Measurements from ENCODE around the gene NCAPH2.
"Not testable (repeated sequence)": the region's sequence is repeated elsewhere in the genome, so short reads cannot be mapped to it uniquely, and the experiment has no call there.

Gene NCAPH2

GRCh38 chr22:50531546-50531961 is 23.5 kb downstream of the NCAPH2 start:
- DNase-seq, result no peak

GRCh38 chr22:50531962-50532674 is 24.1 kb downstream of the NCAPH2 start:
- no peak for DNase-seq

- DNase-seq, result no peak
Measured at GRCh38 chr22:50532824-50533796, 25.1 kb downstream of the NCAPH2 start.

GRCh38 chr22:50533856-50534711 is 26.1 kb downstream of the NCAPH2 start:
- DNase-seq, result not testable (repeated sequence)

- DNase-seq, result no peak
Measured at GRCh38 chr22:50535113-50535512, 27.1 kb downstream of the NCAPH2 start.

- DNase-seq, result no peak
Measured at GRCh38 chr22:50536226-50536625, 28.2 kb downstream of the NCAPH2 start.

GRCh38 chr22:50537765-50538164 is 29.7 kb downstream of the NCAPH2 start:
- DNase-seq, result no peak

GRCh38 chr22:50540381-50540780 is 32.4 kb downstream of the NCAPH2 start:
- no peak for DNase-seq

- DNase-seq, result not testable (repeated sequence)
Measured at GRCh38 chr22:50541667-50542026, 33.6 kb downstream of the NCAPH2 start.

- no peak for DNase-seq
Measured at GRCh38 chr22:50542416-50542927, 34.4 kb downstream of the NCAPH2 start.

GRCh38 chr22:50544078-50544745 is 36.2 kb downstream of the NCAPH2 start:
- DNase-seq, result no peak

- DNase-seq, result no peak
Measured at GRCh38 chr22:50544746-50545253, 36.8 kb downstream of the NCAPH2 start.

- no peak for DNase-seq
Measured at GRCh38 chr22:50545522-50546325, 37.7 kb downstream of the NCAPH2 start, which contains the start of gene KLHDC7B. KLHDC7B (plus strand) TSS chr22:50545899; CDS start chr22:50546244, 345 bp downstream.

GRCh38 chr22:50546326-50547262 is 38.6 kb downstream of the NCAPH2 start:
- DNase-seq, result no peak

GRCh38 chr22:50547263-50547985 is 39.4 kb downstream of the NCAPH2 start:
- DNase-seq, result no peak

GRCh38 chr22:50548040-50548920 is 40.3 kb downstream of the NCAPH2 start:
- no peak for DNase-seq

GRCh38 chr22:50548921-50549790 is 41.1 kb downstream of the NCAPH2 start:
- DNase-seq, result no peak
